Activated B cell treated with CpG ODN at 0.5 μM for 24 hours (primary cell): Measurements from ENCODE around the gene GALNT2. TPM values are rescaled to one million over a fixed set of nuclear protein-coding genes. Genes with fewer than 3 reads are reported as not detected.

Experiments used
- ATAC-seq: fragments of 200-7000 bp; cut with Tn5 transposase; one replicate; pipeline ENCODE4 v1.10.0; 2021; ENCODE audit warnings: low read depth, mild to moderate bottlenecking, moderate library complexity
- CTCF ChIA-PET: fragments of 350-600 bp; sonication (Branson Sonifier 250); formaldehyde crosslinking; loops from one replicate; lab custom pipeline; 2021; ENCODE audit warnings: antibody characterized with exemption; lab: Charles Lee
- POLR2A ChIA-PET: fragments of 350-600 bp; sonication (Branson Sonifier 250); formaldehyde crosslinking; loops from one replicate; lab custom pipeline; 2021; ENCODE audit warnings: antibody characterized with exemption; lab: Charles Lee
- DNase-seq: peaks from one replicate; pipeline ENCODE4 v3.0.0; 2022
- H3K27ac Mint-ChIP-seq: one replicate; pipeline ENCODE4 v1.8.0; 2020; ENCODE audit warnings: mixed read lengths
- H3K27me3 Mint-ChIP-seq: one replicate; pipeline ENCODE4 v1.8.0; 2021; ENCODE audit warnings: mixed read lengths
- H3K36me3 Mint-ChIP-seq: one replicate; pipeline ENCODE4 v1.8.0; 2021; ENCODE audit warnings: low read depth, mixed read lengths
- H3K4me1 Mint-ChIP-seq: one replicate; pipeline ENCODE4 v1.8.0; 2021; ENCODE audit warnings: mixed read lengths
- H3K4me3 Mint-ChIP-seq: one replicate; pipeline ENCODE4 v1.8.0; 2020; ENCODE audit warnings: mild to moderate bottlenecking, mixed read lengths
- H3K9me3 Mint-ChIP-seq: one replicate; pipeline ENCODE4 v1.8.0; 2020; ENCODE audit warnings: mixed read lengths
- CTCF ChIP-seq: fragments of 200-600 bp; IDR thresholded peaks from one replicate; pipeline ENCODE4 v1.8.0; 2022; ENCODE audit warnings: antibody characterized with exemption, mild to moderate bottlenecking
- intact Hi-C: fragments of 100-400 bp; cut with micrococcal nuclease; formaldehyde crosslinking; loops from one replicate; pipeline ENCODE4 v1.15.1; 2024
- total RNA-seq: library from RNA; stranded (reverse); gene quantifications from 2 replicates; pipeline ENCODE4 v1.2.3, GENCODE V29; 2022

The GALNT2 gene
- total RNA-seq, 1 donor from 2014 or later: 108 TPM

DNA sequence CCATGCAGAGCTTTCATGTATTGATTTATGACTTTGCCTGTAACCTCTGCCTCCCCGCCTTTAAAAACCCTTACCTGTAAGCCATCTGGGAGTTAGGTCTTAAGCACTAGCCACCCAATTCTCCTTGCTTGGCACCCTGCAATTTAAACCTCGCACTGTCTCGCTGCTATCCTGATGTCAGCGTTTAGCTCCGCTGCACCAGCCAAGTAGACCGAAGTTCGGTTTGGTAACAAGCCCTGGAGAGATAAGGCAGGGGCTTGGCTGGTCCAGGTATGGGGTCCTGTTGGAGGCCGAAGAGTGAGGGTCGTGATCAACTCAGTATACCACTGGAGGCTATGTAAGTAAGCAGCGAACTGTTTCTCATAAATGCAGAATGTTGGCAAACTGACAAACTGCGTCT, 64.4 kb downstream of the GALNT2 start:
- POLR2A ChIA-PET: interaction anchor here (1.3 kb wide), 1 partner anchor 19 kb away, joined by 3 read pairs; no protein-coding TSS in a partner anchor
- Mint-ChIP-seq H3K27me3 (no peaks in the 10 kb centered on the region), H3K9me3 (no peaks in the 10 kb centered on the region), H3K36me3 (peaks cover 26% of the 10 kb centered on the region), H3K4me3 (no peak overlapping the region), H3K4me1 (peaks cover 72% of the 10 kb centered on the region), H3K27ac (no peak overlapping the region)
- TF ChIP-seq CTCF: no peak
- CTCF ChIA-PET: no interaction called here
- ATAC-seq (no peak), DNase-seq (no peak)
- intact Hi-C loops: no loop called here

- Mint-ChIP-seq H3K27me3 (no peaks in the 10 kb centered on the region), H3K27ac (peak overlapping the region; percentile 13), H3K36me3 (peaks cover 37% of the 10 kb centered on the region), H3K4me1 (peaks cover 59% of the 10 kb centered on the region), H3K9me3 (no peaks in the 10 kb centered on the region), H3K4me3 (no peak overlapping the region)
- DNase-seq (no peak), ATAC-seq (no peak)
- CTCF ChIA-PET: no interaction called here
- no peak for TF ChIP-seq CTCF
- POLR2A ChIA-PET: interaction anchor here (0.6 to 1.4 kb wide), 3 partner anchors 9 to 1473 kb away, joined by 3 to 6 read pairs (median 5); no protein-coding TSS in a partner anchor
- intact Hi-C loops: no loop called here
These were observed 65.7 kb downstream of the GALNT2 start for GRCh38 chr1:230132758-230133157.

GRCh38 chr1:230135726-230136125, 68.7 kb downstream of the GALNT2 start:
- peaks cover 42% of the 10 kb centered on the region for H3K36me3 Mint-ChIP-seq
- ChIA-PET CTCF (no interaction called here), POLR2A (no interaction called here)
- ATAC-seq (no peak), DNase-seq (no peak)
- no peaks in the 10 kb centered on the region for H3K27me3 Mint-ChIP-seq
- H3K9me3 Mint-ChIP-seq: no peaks in the 10 kb centered on the region
- peaks cover 41% of the 10 kb centered on the region for H3K4me1 Mint-ChIP-seq
- no peak for TF ChIP-seq CTCF
- peak overlapping the region; percentile 30 for H3K27ac Mint-ChIP-seq
- no peak overlapping the region for H3K4me3 Mint-ChIP-seq
- intact Hi-C loops: no loop called here

DNA sequence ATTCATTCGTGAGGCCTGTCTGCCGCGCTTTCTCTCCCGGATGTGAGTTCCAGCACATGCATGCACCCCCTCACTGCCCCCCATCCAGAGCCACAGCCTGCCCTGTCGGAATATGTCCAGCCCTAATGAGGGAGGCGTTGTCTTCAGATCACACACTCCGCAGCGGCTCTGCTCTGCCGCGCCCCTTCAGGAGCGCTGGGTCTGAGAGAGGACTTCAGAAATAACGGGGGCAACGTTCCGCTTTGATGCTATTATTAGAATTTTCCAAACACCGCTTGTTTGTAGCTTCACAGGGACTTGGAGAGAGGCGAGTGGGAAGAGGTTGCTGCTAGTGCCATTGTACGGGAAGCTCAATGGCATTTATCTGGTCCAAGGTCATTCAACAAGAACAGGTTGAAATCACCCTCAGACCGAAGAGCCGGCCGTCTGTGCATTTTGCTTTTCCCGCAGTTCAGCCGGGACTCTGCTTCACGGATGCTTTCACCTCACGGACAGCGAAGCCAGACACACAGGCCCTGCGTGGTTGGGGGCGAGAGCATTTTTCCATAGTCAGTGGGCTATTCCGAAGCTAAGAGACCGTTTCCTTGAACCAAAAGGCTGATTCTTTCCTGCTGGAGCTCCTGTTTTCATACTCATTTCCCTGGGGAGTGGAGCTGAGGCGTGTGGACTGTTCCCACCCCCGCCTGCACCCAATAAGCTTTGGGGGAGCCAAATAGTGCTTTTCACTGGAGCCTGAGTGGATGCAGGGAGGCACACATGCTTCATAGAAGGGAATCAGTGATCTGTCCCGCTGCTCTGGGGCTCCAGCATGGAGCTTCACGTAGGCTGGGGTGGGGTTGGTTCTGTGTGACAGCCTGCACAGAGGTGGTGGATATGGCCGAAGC, 69.7 kb downstream of the GALNT2 start:
- Mint-ChIP-seq H3K27ac (no peak overlapping the region), H3K27me3 (no peaks in the 10 kb centered on the region), H3K36me3 (peaks cover 48% of the 10 kb centered on the region), H3K9me3 (no peaks in the 10 kb centered on the region), H3K4me1 (peaks cover 42% of the 10 kb centered on the region), H3K4me3 (no peak overlapping the region)
- ChIA-PET POLR2A (no interaction called here), CTCF (no interaction called here)
- ATAC-seq (no peak), DNase-seq (no peak)
- intact Hi-C loops: no loop called here
- no peak for TF ChIP-seq CTCF

DNA sequence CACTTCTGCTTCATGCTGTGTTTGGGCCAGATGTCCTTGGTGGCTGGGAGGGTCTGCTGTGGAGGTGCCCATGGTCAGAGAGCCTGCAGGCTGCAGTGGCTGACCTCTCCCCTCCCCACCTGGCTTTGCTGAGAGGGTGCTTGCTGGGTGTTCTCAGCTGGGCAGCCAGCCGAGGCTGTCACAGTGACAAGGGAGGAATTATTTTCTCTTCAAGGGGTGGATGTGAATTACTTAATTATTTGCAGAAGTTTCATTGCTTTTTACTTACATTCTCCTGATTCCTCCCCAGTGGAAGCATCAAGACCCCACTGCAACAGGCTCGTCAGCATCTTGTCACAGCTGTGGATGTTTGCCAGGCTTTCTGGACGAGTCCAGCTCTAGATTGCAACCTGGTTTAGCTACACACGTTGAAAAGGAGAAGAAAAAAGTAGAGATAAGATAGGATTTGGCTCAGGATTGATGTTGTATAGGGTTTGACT, 70.3 kb downstream of the GALNT2 start:
- H3K9me3 Mint-ChIP-seq: no peaks in the 10 kb centered on the region
- CTCF ChIA-PET: no interaction called here
- no peak overlapping the region for H3K27ac Mint-ChIP-seq
- DNase-seq (no peak), ATAC-seq (no peak)
- no peak for TF ChIP-seq CTCF
- no peaks in the 10 kb centered on the region for H3K27me3 Mint-ChIP-seq
- H3K4me3 Mint-ChIP-seq: no peak overlapping the region
- intact Hi-C loops: no loop called here
- peaks cover 38% of the 10 kb centered on the region for H3K4me1 Mint-ChIP-seq
- H3K36me3 Mint-ChIP-seq: peaks cover 50% of the 10 kb centered on the region
- POLR2A ChIA-PET: interaction anchor here (2.8 kb wide), 1 partner anchor 14 kb away, joined by 13 read pairs; no protein-coding TSS in a partner anchor
